ENCODE results near the gene TSPEAR.
"Not testable (repeated sequence)": the region's sequence is repeated elsewhere in the genome, so short reads cannot be mapped to it uniquely, and the experiment has no call there.

Gene TSPEAR

GRCh38 chr21:44591801-44592130 lies 119.6 kb downstream of the TSPEAR start:
- not testable (repeated sequence) for H3K27ac Mint-ChIP-seq

DNA sequence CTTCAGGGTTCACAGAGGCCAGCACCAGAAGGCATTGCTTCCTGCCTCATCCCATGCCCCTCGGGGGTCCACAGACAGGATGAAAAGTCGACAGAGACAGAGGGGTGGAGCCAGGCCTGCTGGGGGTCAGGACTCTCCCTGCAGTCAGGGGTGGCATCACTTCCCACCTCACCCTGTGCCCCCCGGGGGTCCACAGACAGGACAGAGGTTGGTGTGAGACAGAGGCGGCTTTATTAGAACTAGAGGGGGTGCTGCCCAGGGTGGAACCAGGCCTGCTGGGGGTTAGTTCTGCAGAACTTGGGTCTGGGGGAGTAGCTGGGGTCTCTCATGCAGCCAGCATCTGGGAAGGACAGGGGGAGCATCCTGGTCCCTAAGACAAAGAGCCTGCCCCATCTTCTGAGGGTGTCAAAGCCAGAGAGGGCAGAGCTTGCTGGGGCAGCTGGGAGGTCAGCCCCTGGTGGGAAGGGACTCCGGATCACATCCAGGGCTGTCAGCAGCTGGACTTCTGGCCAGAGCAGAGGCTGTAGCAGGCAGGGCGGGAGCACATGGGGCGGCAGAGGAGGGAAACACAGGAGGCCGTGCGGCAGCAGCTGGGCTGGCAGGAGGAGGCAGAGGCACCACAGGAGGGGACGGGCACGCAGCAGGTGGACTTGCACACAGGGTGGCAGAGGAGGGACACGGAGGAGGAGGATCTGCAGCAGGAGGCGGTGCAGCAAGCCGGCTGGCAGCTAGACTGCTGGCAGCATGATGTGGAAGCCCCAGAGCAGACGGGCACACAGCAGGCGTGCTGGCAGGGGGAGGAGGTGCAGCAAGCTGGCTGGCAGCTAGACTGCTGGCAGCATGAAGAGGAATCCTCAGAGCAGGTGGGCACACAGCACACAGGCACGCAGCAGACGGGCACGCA lies 120.2 kb downstream of the TSPEAR start:
- not testable (repeated sequence) for H3K4me1 Mint-ChIP-seq (ENCODE audit: low read depth); H3K36me3 Mint-ChIP-seq; H3K9me3 Mint-ChIP-seq (ENCODE audit: low read depth); H3K4me3 Mint-ChIP-seq; H3K27me3 Mint-ChIP-seq; H3K27ac Mint-ChIP-seq

More at GRCh38 chr21:44591801-44592130, 119.6 kb downstream of the TSPEAR start:
- not testable (repeated sequence) for H3K9me3 Mint-ChIP-seq (ENCODE audit: low read depth); H3K27me3 Mint-ChIP-seq; H3K4me3 Mint-ChIP-seq; H3K36me3 Mint-ChIP-seq; H3K4me1 Mint-ChIP-seq (ENCODE audit: low read depth)

DNA sequence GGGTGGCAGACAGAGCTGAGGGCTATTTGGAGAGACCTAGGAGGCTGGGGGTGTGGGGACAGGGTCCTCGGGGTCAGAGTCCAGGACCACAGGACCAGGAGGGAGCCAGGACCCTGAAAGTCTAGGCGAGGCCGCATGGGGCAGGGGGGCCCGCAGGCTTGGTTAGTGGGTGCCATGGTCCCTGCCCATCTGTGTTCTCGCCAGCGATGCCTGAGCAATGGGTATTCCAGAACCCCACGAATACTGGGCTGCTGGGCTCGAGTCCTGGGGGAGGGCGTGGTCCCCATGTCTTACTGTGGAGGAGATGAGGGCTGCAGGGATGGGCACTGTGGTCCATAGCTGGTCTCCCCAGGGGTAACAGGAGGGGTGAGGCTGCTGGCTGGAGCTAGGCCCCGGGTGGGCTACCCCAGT lies 121.1 kb downstream of the TSPEAR start:
- Mint-ChIP-seq H3K36me3 (peaks cover 3% of the 10 kb centered on the region), H3K4me1 (ENCODE audit: low read depth) (peaks cover 5% of the 10 kb centered on the region), H3K27ac (no peak overlapping the region), H3K4me3 (no peak overlapping the region), H3K27me3 (no peaks in the 10 kb centered on the region), H3K9me3 (ENCODE audit: low read depth) (no peaks in the 10 kb centered on the region)

DNA sequence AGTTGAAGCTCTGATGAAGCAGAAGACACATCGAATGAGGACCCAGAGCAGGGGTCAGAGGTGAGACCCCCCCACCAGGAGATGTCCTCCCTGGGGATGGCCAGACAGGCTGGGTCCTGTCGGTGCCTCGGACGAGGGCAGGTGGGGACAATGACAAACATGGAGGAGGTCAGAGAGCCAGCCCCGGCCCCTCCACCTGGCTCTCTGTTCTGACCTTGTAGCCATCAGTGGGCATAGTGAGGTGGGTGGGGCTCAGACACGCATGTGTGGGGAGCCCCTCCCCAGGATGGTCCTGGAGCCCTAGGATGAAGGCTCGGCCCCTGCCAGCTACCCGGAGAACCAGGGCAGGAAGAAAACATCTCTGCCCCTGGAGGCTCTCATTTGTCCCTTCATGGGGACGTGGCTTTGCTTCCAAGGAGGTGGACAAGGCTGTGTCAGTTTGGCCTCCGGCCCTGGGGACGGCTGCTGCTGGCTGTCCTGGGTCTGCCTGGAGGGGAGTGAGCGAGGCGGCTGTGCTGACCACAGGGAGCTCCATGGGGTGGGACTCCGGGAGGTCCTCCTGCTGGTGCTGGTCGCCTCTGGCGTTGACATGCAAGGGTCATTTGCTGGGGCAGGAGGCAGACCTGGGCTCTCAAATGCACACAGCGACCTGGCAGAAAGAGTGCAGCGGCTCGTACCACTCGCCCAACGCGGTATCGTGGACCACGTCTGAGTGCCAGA lies 121.6 kb downstream of the TSPEAR start:
- no peaks in the 10 kb centered on the region for H3K9me3 Mint-ChIP-seq (ENCODE audit: low read depth)
- H3K4me3 Mint-ChIP-seq, result no peak overlapping the region
- peaks cover 5% of the 10 kb centered on the region for H3K4me1 Mint-ChIP-seq (ENCODE audit: low read depth)
- peaks cover 3% of the 10 kb centered on the region for H3K36me3 Mint-ChIP-seq
- no peak overlapping the region for H3K27ac Mint-ChIP-seq
- no peaks in the 10 kb centered on the region for H3K27me3 Mint-ChIP-seq

DNA sequence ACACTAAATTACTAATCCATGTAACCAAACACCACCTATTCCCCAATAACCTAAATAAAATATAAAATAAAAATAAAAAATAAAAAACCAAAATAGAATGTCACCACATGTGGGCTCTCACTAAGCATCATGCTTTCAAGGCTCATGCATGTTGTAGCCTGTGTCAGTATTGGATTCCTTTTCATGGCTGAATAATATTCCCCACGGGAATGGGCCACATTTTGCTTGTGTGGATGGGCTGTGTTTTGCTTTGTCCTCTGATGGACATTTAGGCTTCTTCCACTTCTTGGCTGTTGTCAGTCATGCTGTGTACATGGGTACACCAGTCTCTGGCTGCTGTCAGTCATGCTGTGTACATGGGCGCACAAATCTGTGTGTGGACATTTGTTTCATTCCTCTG lies 122.3 kb downstream of the TSPEAR start:
- H3K4me3 Mint-ChIP-seq, result no peak overlapping the region
- H3K27me3 Mint-ChIP-seq, result no peaks in the 10 kb centered on the region
- H3K36me3 Mint-ChIP-seq, result peaks cover 3% of the 10 kb centered on the region
- no peak overlapping the region for H3K27ac Mint-ChIP-seq
- no peaks in the 10 kb centered on the region for H3K9me3 Mint-ChIP-seq (ENCODE audit: low read depth)
- H3K4me1 Mint-ChIP-seq (ENCODE audit: low read depth), result peaks cover 9% of the 10 kb centered on the region

DNA sequence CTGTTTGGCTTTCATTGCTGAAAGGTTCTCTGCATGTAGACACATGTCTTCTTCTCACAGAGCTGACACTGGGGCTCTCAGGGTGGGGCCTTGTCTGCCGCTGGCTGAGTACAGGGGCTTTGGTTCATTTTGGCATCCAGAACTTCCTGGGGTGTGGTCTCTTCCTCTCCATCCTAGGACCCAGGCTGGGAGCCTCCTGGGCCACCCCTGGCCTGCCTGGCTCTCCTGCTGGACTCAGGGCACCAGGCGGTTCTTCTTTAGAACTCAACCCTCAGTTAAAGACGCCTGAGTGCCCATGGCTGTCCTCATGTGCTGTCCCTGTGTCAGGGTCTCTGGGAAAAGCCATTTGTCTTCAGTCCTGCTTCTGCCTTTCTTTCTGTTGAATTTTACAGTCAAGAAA lies 125.5 kb downstream of the TSPEAR start:
- Mint-ChIP-seq H3K27me3 (no peaks in the 10 kb centered on the region), H3K27ac (no peak overlapping the region), H3K4me3 (no peak overlapping the region), H3K36me3 (peaks cover 6% of the 10 kb centered on the region), H3K4me1 (ENCODE audit: low read depth) (peaks cover 28% of the 10 kb centered on the region), H3K9me3 (ENCODE audit: low read depth) (peaks cover 4% of the 10 kb centered on the region)

DNA sequence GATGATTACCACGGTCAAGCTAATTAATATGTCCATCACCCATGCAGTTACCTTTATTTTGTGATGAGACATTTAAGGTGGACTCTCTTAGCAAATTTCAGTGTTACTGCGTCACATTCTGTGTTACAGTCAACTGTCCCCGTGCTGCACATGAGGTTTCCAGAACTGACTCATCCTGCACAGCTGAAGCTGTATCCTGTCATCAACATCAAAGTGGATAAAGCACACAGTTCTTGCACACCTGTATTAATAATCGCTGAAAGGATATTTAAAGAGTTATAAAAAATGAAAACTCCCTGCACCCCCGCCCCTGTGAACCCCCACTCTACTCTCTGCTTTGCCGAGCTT lies 127.6 kb downstream of the TSPEAR start:
- Mint-ChIP-seq H3K36me3 (peaks cover 6% of the 10 kb centered on the region), H3K4me1 (ENCODE audit: low read depth) (peaks cover 29% of the 10 kb centered on the region), H3K4me3 (no peak overlapping the region), H3K27ac (no peak overlapping the region), H3K27me3 (no peaks in the 10 kb centered on the region), H3K9me3 (ENCODE audit: low read depth) (peaks cover 4% of the 10 kb centered on the region)

DNA sequence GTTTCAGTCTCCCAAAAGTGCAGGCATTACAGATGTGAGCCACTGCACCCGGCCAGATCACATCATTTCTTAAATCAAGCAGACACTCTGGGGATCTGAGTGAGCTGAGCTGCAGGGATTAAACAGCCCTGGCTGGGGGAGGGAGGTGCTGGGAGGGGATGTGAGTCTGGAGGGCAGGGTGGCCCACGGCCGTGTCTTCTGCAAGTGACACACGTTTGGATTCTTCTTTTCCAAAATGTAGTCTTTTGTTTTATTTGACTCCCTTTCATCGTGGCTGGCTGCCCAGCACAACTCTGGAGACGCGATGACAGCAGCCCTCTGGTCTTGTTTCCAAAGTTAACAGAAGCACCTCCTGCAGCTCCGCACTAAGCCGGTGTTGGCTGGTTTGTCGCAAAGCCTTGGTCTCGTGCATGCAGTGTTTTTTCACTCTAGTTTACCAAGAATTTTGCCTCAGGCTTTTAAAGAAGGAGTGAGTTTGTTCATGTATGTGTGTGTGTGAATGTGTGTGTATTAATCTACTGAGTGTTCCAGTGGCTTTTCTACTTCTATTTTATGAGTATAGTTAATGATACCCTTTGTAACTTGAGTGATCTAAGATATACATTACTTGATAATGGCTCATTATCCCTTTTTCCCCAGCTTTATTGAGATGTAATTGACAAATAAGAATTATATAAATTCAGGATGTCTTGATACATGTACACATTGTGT lies 128.1 kb downstream of the TSPEAR start:
- Mint-ChIP-seq H3K4me3 (no peak overlapping the region), H3K36me3 (peaks cover 6% of the 10 kb centered on the region), H3K9me3 (ENCODE audit: low read depth) (peaks cover 4% of the 10 kb centered on the region), H3K4me1 (ENCODE audit: low read depth) (peaks cover 29% of the 10 kb centered on the region), H3K27ac (no peak overlapping the region), H3K27me3 (no peaks in the 10 kb centered on the region)

DNA sequence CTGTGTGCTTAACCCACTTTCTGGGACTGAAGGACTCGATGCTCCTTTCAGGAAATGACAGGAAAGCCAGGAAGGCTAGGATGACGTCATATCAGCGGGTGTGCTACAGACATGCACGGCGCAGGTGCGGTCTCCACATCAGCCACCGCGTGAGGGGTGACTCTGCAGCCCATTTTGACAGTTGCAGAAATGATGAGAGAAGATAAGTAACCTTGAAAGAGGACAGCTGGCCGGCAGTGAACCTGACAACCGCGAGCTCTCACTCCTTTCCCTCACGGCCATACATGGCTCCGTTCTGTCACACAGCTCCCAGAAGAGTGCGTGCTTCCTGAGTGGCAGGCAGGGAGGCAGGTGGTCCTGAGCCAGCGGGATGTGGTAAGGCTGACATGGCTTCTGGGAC lies 129.3 kb downstream of the TSPEAR start:
- H3K36me3 Mint-ChIP-seq, result peaks cover 6% of the 10 kb centered on the region
- no peaks in the 10 kb centered on the region for H3K27me3 Mint-ChIP-seq
- no peak overlapping the region for H3K27ac Mint-ChIP-seq
- peaks cover 7% of the 10 kb centered on the region for H3K9me3 Mint-ChIP-seq (ENCODE audit: low read depth)
- no peak overlapping the region for H3K4me3 Mint-ChIP-seq
- H3K4me1 Mint-ChIP-seq (ENCODE audit: low read depth), result peaks cover 29% of the 10 kb centered on the region

- Mint-ChIP-seq H3K9me3 (ENCODE audit: low read depth) (peaks cover 13% of the 10 kb centered on the region), H3K4me3 (no peak overlapping the region), H3K4me1 (ENCODE audit: low read depth) (peaks cover 29% of the 10 kb centered on the region), H3K36me3 (peaks cover 10% of the 10 kb centered on the region), H3K27ac (peak overlapping the region; percentile 46), H3K27me3 (no peaks in the 10 kb centered on the region)
Observed at GRCh38 chr21:44581158-44581557, 130.2 kb downstream of the TSPEAR start.

DNA sequence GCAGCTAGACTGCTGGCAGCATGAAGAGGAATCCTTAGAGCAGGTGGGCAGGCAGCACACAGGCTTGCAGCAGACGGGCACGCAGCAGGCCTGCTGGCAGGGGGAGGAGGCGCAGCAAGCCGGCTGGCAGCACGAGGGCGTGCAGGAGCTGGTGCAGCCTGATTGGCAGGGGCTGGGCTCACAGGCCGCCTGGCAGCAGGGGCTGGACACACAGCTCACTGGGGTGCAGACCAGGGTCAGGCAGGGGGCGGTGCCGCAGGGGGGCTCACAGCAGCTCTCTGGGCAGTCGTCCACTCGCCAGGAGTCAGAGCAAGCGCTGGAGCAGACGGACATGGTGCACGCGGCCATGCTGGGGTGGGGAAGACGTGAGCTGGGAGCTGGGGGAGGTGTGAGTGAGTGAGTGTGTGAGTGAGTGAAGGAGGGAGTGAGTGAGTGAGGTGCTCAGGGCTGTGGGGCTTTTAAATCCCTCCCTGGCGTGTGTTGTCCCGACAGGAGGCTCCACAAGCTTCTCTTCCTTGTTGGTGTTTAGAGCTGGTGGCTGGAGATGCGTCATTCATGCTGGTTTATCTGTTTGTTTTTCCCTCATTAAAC lies 131.0 kb downstream of the TSPEAR start, which contains the start of gene KRTAP10-5:
Gene KRTAP10-5, minus strand, starts transcription at position 374 of the 591 bp plus-strand sequence. Its CDS starts 26 bp downstream, at position 348.
- not testable (repeated sequence) for H3K4me3 Mint-ChIP-seq, H3K36me3 Mint-ChIP-seq, H3K27me3 Mint-ChIP-seq
- Mint-ChIP-seq H3K27ac (peak within 1 kb of the TSS; percentile 46), H3K9me3 (ENCODE audit: low read depth) (peaks cover 13% of the 10 kb centered on the region), H3K4me1 (ENCODE audit: low read depth) (peaks cover 29% of the 10 kb centered on the region)

DNA sequence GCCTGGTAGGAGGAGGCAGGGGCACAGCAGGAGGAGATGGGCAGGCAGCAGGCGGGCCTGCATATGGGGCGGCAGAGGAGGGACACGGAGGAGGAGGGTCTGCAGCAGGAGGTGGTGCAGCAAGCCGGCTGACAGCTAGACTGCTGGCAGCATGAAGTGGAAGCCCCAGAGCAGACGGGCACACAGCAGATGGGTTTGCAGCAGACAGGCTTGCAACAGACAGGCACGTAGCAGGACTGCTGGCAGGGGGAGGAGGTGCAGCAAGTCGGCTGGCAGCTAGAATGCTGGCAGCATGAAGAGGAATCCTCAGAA lies 131.6 kb downstream of the TSPEAR start:
- Mint-ChIP-seq H3K4me1 (ENCODE audit: low read depth) (peaks cover 29% of the 10 kb centered on the region), H3K4me3 (no peak overlapping the region), H3K27me3 (no peaks in the 10 kb centered on the region), H3K36me3 (peaks cover 7% of the 10 kb centered on the region), H3K9me3 (ENCODE audit: low read depth) (peaks cover 13% of the 10 kb centered on the region), H3K27ac (no peak overlapping the region)

DNA sequence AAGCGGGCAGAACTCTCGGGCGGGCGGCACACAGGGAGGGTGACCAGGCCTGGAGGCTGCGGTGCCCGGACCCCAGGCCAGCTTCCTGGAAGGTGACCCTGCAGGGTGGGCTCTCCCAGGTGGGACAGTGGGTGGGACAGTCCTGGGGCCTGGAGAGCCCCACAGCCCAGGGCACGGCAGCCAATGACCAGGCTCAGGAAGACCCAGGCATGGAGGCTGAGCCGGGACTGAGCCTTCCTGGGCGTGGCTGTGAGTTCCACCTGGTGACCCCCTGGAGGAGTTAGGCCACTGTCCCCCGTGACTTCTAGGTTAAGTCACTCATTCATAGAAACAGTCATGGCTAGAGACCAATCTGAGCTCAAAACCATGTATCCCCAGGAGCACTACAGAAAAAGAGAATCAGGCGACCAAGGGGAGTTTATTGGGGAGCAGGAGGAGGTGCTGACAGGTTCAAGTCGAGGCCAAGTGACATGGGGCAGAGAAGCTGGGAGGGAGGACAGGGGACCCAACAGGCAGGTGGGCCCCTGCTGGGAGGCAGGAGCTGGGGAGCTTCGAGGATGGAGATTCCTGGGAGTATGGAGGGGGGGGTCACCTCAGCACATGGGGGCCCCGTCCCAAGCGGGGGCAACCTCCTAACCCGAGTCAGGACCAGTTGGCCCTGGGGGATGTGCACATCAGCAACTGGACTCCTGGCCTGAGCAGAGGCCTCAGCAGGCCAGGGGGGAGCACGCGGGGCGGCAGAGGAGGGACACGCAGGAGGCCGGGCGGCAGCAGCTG lies 132.1 kb downstream of the TSPEAR start:
- H3K9me3 Mint-ChIP-seq (ENCODE audit: low read depth), result peaks cover 13% of the 10 kb centered on the region
- H3K36me3 Mint-ChIP-seq, result peaks cover 7% of the 10 kb centered on the region
- no peak overlapping the region for H3K4me3 Mint-ChIP-seq
- peaks cover 30% of the 10 kb centered on the region for H3K4me1 Mint-ChIP-seq (ENCODE audit: low read depth)
- H3K27me3 Mint-ChIP-seq, result no peaks in the 10 kb centered on the region
- H3K27ac Mint-ChIP-seq, result no peak overlapping the region

GRCh38 chr21:44578371-44579055 lies 132.9 kb downstream of the TSPEAR start:
- Mint-ChIP-seq H3K9me3 (ENCODE audit: low read depth) (peaks cover 13% of the 10 kb centered on the region), H3K27me3 (no peaks in the 10 kb centered on the region), H3K4me1 (ENCODE audit: low read depth) (peaks cover 23% of the 10 kb centered on the region), H3K36me3 (peaks cover 7% of the 10 kb centered on the region), H3K4me3 (no peak overlapping the region), H3K27ac (no peak overlapping the region)

All from activated naive CD8-positive, alpha-beta T cell (primary cell).